ENCODE measurements around the gene EFNB3. TPM values are rescaled to one million over a fixed set of nuclear protein-coding genes. Genes with fewer than 3 reads are reported as not detected.

The EFNB3 gene, protein sequence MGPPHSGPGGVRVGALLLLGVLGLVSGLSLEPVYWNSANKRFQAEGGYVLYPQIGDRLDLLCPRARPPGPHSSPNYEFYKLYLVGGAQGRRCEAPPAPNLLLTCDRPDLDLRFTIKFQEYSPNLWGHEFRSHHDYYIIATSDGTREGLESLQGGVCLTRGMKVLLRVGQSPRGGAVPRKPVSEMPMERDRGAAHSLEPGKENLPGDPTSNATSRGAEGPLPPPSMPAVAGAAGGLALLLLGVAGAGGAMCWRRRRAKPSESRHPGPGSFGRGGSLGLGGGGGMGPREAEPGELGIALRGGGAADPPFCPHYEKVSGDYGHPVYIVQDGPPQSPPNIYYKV
- 1 to 10 TPM in 1 of 3 donors, under 1 TPM in 2; 0.31 to 1.3 (median 0.35) TPM for total RNA-seq
- long read RNA-seq, donor 1, partial matches to known transcripts = 0 of 1 reads
- long read RNA-seq, donor 1, other reads (novel, unspliced or antisense) = 0 of 1 reads
- long read RNA-seq, donor 2 = 0 reads

DNA sequence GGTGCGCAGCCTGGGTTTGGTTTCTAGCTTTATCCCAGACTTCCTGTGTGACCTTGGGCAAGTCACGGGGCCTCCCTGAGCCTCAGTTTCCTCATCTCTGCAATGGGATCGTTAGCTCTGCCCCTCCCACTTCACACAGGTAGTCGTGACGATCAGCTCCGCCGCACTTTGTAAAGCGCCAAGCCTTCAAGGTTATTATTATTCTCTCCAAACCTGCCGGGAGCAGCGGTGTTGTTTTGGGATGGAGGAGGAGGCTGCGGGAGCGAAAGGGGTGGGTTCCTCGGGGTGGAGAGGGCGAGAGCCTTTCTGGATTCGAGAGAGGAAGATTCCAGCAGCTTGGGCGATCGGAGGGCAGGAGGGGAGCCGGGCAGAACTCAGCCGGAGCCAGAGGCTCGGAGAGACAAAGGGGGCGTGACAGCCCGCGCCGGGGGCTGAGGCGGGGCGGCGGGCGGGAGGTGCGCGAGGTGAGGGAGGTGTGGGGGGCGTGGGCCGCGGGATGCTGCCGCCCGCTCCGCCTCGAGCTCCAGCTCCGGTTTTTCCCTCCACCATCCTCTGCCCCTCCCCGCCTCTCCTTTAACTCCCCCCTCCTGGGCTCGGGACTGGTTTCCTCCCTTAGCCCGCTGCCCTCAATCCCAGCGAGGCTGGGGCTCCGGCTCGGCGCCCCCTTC is at the start of gene EFNB3:
EFNB3 (plus strand) TSS at position 602 of the 668 bp plus-strand sequence. CDS start 397 bp downstream, outside the sequence.
- peaks cover 4% of the 10 kb centered on the region for H3K4me1 ChIP-seq (ENCODE audit: low read depth)
- peak; percentile 50 for ATAC-seq
- TF ChIP-seq, protein P1, sequence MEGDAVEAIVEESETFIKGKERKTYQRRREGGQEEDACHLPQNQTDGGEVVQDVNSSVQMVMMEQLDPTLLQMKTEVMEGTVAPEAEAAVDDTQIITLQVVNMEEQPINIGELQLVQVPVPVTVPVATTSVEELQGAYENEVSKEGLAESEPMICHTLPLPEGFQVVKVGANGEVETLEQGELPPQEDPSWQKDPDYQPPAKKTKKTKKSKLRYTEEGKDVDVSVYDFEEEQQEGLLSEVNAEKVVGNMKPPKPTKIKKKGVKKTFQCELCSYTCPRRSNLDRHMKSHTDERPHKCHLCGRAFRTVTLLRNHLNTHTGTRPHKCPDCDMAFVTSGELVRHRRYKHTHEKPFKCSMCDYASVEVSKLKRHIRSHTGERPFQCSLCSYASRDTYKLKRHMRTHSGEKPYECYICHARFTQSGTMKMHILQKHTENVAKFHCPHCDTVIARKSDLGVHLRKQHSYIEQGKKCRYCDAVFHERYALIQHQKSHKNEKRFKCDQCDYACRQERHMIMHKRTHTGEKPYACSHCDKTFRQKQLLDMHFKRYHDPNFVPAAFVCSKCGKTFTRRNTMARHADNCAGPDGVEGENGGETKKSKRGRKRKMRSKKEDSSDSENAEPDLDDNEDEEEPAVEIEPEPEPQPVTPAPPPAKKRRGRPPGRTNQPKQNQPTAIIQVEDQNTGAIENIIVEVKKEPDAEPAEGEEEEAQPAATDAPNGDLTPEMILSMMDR (IDR thresholded peaks at IDR 0.05) = no peak
- H3K4me3 ChIP-seq = no peak within 1 kb of the TSS
- no peaks in the 10 kb centered on the region for H3K36me3 ChIP-seq (ENCODE audit: low read depth)
- intact Hi-C loops (cut with DNase I, micrococcal nuclease) = no loop called here
- H3K9me3 ChIP-seq = no peaks in the 10 kb centered on the region
- no peak for DNase-seq

DNA sequence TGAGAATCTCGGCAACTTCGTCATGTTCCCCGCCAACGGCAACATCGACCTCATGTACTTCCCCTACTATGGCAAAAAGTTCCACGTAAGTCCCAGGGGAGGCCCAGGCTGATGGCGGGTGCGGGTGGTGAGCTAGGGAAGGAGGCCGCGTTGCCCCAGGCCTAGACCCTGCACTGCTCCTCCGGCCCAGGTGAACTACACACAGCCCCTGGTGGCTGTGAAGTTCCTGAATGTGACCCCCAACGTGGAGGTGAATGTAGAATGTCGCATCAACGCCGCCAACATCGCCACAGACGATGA is 49.5 kb upstream of the EFNB3 start:
- H3K4me3 ChIP-seq = no peak overlapping the region
- intact Hi-C loops (cut with DNase I, micrococcal nuclease) = no loop called here
- TF ChIP-seq, protein P1 (IDR thresholded peaks at IDR 0.05) = no peak
- H3K36me3 ChIP-seq (ENCODE audit: low read depth) = no peaks in the 10 kb centered on the region
- no peak for DNase-seq
- ATAC-seq = no peak
- no peaks in the 10 kb centered on the region for H3K9me3 ChIP-seq
- peaks cover 7% of the 10 kb centered on the region for H3K4me1 ChIP-seq (ENCODE audit: low read depth)

DNA sequence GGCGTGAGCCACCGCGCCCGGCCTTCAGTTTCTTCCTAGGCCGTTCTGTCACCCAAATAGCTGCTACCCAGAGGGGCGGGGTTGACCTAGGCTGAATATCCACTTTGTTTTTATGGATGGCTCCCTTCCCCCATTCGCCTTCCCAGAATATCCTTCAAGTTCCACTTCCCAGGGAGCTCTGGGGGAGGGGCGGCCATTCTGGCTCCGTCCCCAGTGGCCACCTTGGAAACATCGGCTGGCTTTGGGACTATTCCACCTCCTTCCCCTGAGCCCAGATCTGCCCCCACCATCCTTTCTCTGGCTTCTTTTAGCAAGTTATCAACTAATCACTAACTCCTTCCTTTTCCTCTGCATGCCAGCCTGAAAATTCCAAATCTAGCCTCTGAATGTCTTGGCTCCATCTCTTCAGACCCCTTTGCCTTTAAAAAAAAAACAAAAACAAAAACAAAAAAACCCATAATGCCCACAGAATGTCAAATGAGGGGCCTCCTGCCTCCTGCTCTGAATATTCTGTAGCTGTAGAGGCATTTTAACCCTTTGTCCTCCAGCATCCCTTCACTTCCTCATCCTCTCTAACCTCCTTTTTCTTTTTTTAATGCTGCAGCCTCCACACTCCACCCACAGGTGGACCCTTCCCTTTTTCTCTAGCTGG is 47.9 kb upstream of the EFNB3 start:
- H3K4me1 ChIP-seq (ENCODE audit: low read depth) = no peaks in the 10 kb centered on the region
- TF ChIP-seq, protein P1 (IDR thresholded peaks at IDR 0.05) = no peak
- H3K9me3 ChIP-seq = no peaks in the 10 kb centered on the region
- H3K4me3 ChIP-seq = no peak overlapping the region
- intact Hi-C loops (cut with DNase I, micrococcal nuclease) = no loop called here
- H3K36me3 ChIP-seq (ENCODE audit: low read depth) = no peaks in the 10 kb centered on the region
- DNase-seq (peak in 2 of 3 donors; percentile 19 to 33), ATAC-seq (no peak)

DNA sequence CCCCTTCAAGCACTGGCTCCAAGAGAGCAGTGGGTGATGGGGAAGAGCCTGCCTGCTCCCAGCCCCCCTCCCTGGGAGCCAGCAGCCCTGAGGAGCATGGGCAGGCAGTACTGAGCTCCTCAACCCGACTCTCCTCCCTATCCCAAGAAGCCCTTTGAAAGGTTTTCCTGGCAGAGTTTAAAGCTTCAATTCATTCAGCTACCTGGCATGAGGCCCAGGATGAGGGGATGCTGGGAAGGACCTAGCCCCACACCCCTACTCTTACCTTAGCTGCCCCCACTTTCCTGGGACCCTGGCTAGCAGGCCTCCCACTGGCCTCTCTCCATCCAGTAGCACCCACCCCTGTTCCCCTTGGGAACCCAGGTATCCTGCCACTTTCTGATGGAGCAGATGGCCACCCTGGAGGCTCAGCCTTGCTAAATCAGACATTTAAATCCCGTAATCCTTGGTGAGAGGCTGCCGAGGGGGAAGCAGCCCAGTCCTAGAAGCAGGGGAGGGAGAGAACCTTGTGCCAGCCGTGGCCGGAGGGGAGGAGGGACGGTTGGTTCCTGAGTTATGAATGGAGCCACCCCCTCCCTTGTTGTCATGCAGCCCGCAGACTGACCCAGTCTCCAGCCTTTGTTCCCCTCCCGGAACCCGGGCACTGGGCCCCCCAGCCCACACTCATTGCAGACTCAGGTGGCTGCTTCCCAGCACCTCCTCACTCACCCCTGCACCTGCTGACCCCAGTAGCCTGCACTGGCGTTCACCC is 37.2 kb upstream of the EFNB3 start:
- TF ChIP-seq, protein P1 (IDR thresholded peaks at IDR 0.05) = no peak
- H3K4me1 ChIP-seq (ENCODE audit: low read depth) = no peaks in the 10 kb centered on the region
- no peak overlapping the region for H3K4me3 ChIP-seq
- ATAC-seq (peak; percentile 12), DNase-seq (no peak)
- intact Hi-C loops (cut with DNase I, micrococcal nuclease) = no loop called here
- H3K9me3 ChIP-seq = no peaks in the 10 kb centered on the region
- H3K36me3 ChIP-seq (ENCODE audit: low read depth) = peaks cover 5% of the 10 kb centered on the region

DNA sequence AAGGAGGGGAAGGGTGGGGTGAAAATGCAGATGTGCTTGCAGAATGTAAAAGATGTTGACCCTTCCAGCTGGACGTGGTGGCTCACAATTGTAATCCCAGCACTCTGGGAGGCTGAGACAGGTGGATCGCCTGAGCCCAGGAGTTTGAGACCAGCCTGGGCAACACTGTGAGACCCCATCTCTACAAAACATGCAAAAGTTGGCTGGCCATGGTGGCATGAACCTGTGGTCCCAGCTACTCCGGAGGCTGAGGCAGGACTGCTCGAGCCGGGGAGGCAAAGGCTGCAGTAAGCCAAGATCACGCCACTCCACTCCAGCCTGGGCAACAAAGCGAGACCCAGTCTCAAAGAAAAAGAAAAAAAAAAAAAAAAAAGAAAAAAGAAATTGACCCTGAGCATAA is 36.5 kb upstream of the EFNB3 start:
- ATAC-seq (no peak), DNase-seq (no peak)
- intact Hi-C loops (cut with DNase I, micrococcal nuclease) = no loop called here
- no peak overlapping the region for H3K4me3 ChIP-seq
- H3K4me1 ChIP-seq (ENCODE audit: low read depth) = no peaks in the 10 kb centered on the region
- H3K9me3 ChIP-seq = peaks cover 4% of the 10 kb centered on the region
- H3K36me3 ChIP-seq (ENCODE audit: low read depth) = peaks cover 10% of the 10 kb centered on the region
- TF ChIP-seq, protein P1 (IDR thresholded peaks at IDR 0.05) = no peak

All from mucosa of descending colon (tissue), 3 donors.